Neural cell (in vitro differentiated cells): ENCODE measurements around the gene BMPR1A. TPM values are rescaled to one million over a fixed set of nuclear protein-coding genes. Genes with fewer than 3 reads are reported as not detected.

Source experiments
- H2AFZ ChIP-seq: fragments of 200-600, 300-800 bp; sonication (generic), shearing (Covaris generic); 2 replicates; pipeline ENCODE4 v1.6.0; 2014; ENCODE audit warnings: low read depth, mild to moderate bottlenecking, antibody characterized with exemption, low read length, moderate library complexity
- H3F3A ChIP-seq: fragments of 200-600 bp; shearing (Covaris generic); 2 replicates; pipeline ENCODE4 v1.6.1; 2016; ENCODE audit warnings: mild to moderate bottlenecking, moderate library complexity, mixed read lengths, antibody characterized with exemption, low read length; ENCODE audit not compliant: insufficient read depth, poor library complexity, severe bottlenecking
- H3K27ac ChIP-seq: fragments of 200-600, 300-800 bp; sonication (generic), shearing (Covaris generic); 2 replicates; pipeline ENCODE4 v1.5.1; 2014; ENCODE audit warnings: mild to moderate bottlenecking, low read length, moderate library complexity
- H3K27me3 ChIP-seq: fragments of 300-800, 200-600 bp; sonication (generic), shearing (Covaris generic); 2 replicates; pipeline ENCODE4 v1.6.0; 2014; ENCODE audit warnings: mild to moderate bottlenecking, low read depth, low read length, moderate library complexity; ENCODE audit not compliant: insufficient read depth
- H3K36me3 ChIP-seq: fragments of 300-800, 200-600 bp; sonication (generic), shearing (Covaris generic); 2 replicates; pipeline ENCODE4 v1.5.1; 2014; ENCODE audit warnings: mild to moderate bottlenecking, antibody characterized with exemption, low read length, moderate library complexity; ENCODE audit not compliant: insufficient read depth
- H3K4me2 ChIP-seq: fragments of 300-800, 200-600 bp; sonication (generic), shearing (Covaris generic); 2 replicates; pipeline ENCODE4 v1.6.0; 2014; ENCODE audit warnings: mild to moderate bottlenecking, low read length
- H3K4me3 ChIP-seq: fragments of 300-800, 200-600 bp; sonication (generic), shearing (Covaris generic); 2 replicates; pipeline ENCODE4 v1.5.1; 2014; ENCODE audit warnings: mild to moderate bottlenecking, low read length, moderate library complexity
- H3K79me2 ChIP-seq: fragments of 200-600 bp; shearing (Covaris generic); replicated peaks from 2 replicates; pipeline ENCODE4 v1.6.0; 2014; ENCODE audit warnings: mild to moderate bottlenecking, low read length, moderate library complexity; ENCODE audit not compliant: insufficient read depth
- H3K9ac ChIP-seq: fragments of 300-800, 200-600 bp; sonication (generic), shearing (Covaris generic); 2 replicates; pipeline ENCODE4 v1.6.1; 2016; ENCODE audit warnings: mild to moderate bottlenecking, low read length, mixed read lengths
- H3K9me2 ChIP-seq: fragments of 200-600 bp; shearing (Covaris generic); 2 replicates; pipeline ENCODE4 v1.6.1; 2016; ENCODE audit warnings: mild to moderate bottlenecking, low read length, mixed read lengths; ENCODE audit not compliant: insufficient read depth
- H3K9me3 ChIP-seq: fragments of 200-600, 300-800 bp; sonication (generic), shearing (Covaris generic); 2 replicates; pipeline ENCODE4 v1.6.1; 2016; ENCODE audit warnings: mild to moderate bottlenecking, mixed run types, low read length, moderate library complexity, mixed read lengths
- H4K20me1 ChIP-seq: fragments of 200-600 bp; shearing (Covaris generic); 2 replicates; pipeline ENCODE4 v1.6.1; 2016; ENCODE audit warnings: mild to moderate bottlenecking, mixed run types; ENCODE audit not compliant: insufficient read depth
- EP300 ChIP-seq: fragments of 450-650 bp; conservative IDR thresholded peaks from 2 replicates; pipeline ENCODE4 v1.6.1; 2014; ENCODE audit warnings: antibody characterized with exemption, mild to moderate bottlenecking, moderate library complexity; ENCODE audit not compliant: poor library complexity, severe bottlenecking
- EZH2 ChIP-seq: fragments of 200-600, 300-800 bp; shearing (Covaris generic), sonication (generic); IDR thresholded peaks from 2 replicates; pipeline ENCODE4 v1.6.1; 2014; ENCODE audit warnings: antibody characterized with exemption, low read length, borderline replicate concordance, mild to moderate bottlenecking; ENCODE audit not compliant: insufficient read depth, poor library complexity, severe bottlenecking
- MXI1 ChIP-seq: fragments of 450-650 bp; conservative IDR thresholded peaks from 2 replicates; pipeline ENCODE4 v1.6.1; 2014; ENCODE audit warnings: antibody characterized with exemption, mild to moderate bottlenecking; ENCODE audit not compliant: poor library complexity, severe bottlenecking
- POLR2AphosphoS5 ChIP-seq: IDR thresholded peaks from 2 replicates; pipeline ENCODE4 v1.6.1; 2012
- RAD21 ChIP-seq: fragments of 450-650 bp; conservative IDR thresholded peaks from 2 replicates; pipeline ENCODE4 v1.6.1; 2014; ENCODE audit warnings: antibody characterized with exemption, mild to moderate bottlenecking, moderate library complexity
- SMC3 ChIP-seq: fragments of 450-650 bp; conservative IDR thresholded peaks from 2 replicates; pipeline ENCODE4 v1.6.1; 2014; ENCODE audit warnings: antibody characterized with exemption, mild to moderate bottlenecking, moderate library complexity; ENCODE audit not compliant: poor library complexity
- TAF1 ChIP-seq: IDR thresholded peaks from 2 replicates; pipeline ENCODE4 v1.6.1; 2012; ENCODE audit warnings: low read depth
- polyA plus RNA-seq: library from polyadenylated mRNA; depleted of rRNA; stranded (reverse); fragments of >200 nt; gene quantifications from 2 replicates; pipeline ENCODE4 v1.2.3, GENCODE V29; 2014
- TF ChIP-seq, protein P1 (sequence below): IDR thresholded peaks from 2 replicates; pipeline ENCODE4 v1.6.1; 2012; ENCODE audit warnings: borderline replicate concordance
- TF ChIP-seq, protein P2 (sequence below): fragments of 450-650 bp; IDR thresholded peaks from 2 replicates; pipeline ENCODE4 v1.5.1; 2014; ENCODE audit warnings: antibody characterized with exemption, mild to moderate bottlenecking, moderate library complexity; ENCODE audit not compliant: poor library complexity, severe bottlenecking

The BMPR1A gene
- polyA plus RNA-seq, 1 donor from 2014 or later = 29.9 TPM

DNA sequence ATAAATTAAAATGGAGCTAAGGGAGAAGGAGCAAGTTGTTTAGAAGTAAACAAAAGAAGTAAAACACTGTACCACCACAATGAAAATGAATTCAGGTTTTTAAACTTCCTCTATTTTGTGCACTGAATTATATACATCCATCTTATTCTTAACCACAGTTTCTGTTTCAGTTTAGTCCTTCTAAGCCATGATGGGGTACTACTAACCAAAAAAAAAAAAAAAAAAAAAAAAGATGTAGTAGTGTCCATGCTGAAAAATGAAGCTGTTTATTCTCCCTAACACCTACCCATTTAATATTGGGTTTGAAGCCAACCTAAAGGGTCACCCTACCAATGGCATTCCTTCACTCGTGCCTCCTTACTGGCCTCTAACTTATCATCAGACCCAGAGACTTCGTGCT lies 3.4 kb upstream of the BMPR1A start:
- peaks cover 16% of the 10 kb centered on the region for H3K79me2 ChIP-seq
- no peak overlapping the region for H3K4me2 ChIP-seq
- H3K27me3 ChIP-seq = no peaks in the 10 kb centered on the region
- no peaks in the 10 kb centered on the region for H3K36me3 ChIP-seq
- no peaks in the 10 kb centered on the region for H4K20me1 ChIP-seq
- TF ChIP-seq EP300 = no peak
- no peak for TF ChIP-seq POLR2AphosphoS5
- TF ChIP-seq, protein P1, sequence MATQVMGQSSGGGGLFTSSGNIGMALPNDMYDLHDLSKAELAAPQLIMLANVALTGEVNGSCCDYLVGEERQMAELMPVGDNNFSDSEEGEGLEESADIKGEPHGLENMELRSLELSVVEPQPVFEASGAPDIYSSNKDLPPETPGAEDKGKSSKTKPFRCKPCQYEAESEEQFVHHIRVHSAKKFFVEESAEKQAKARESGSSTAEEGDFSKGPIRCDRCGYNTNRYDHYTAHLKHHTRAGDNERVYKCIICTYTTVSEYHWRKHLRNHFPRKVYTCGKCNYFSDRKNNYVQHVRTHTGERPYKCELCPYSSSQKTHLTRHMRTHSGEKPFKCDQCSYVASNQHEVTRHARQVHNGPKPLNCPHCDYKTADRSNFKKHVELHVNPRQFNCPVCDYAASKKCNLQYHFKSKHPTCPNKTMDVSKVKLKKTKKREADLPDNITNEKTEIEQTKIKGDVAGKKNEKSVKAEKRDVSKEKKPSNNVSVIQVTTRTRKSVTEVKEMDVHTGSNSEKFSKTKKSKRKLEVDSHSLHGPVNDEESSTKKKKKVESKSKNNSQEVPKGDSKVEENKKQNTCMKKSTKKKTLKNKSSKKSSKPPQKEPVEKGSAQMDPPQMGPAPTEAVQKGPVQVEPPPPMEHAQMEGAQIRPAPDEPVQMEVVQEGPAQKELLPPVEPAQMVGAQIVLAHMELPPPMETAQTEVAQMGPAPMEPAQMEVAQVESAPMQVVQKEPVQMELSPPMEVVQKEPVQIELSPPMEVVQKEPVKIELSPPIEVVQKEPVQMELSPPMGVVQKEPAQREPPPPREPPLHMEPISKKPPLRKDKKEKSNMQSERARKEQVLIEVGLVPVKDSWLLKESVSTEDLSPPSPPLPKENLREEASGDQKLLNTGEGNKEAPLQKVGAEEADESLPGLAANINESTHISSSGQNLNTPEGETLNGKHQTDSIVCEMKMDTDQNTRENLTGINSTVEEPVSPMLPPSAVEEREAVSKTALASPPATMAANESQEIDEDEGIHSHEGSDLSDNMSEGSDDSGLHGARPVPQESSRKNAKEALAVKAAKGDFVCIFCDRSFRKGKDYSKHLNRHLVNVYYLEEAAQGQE = no peak
- no peak for TF ChIP-seq SMC3
- no peak for TF ChIP-seq MXI1
- no peak for TF ChIP-seq EZH2
- TF ChIP-seq, protein P2, sequence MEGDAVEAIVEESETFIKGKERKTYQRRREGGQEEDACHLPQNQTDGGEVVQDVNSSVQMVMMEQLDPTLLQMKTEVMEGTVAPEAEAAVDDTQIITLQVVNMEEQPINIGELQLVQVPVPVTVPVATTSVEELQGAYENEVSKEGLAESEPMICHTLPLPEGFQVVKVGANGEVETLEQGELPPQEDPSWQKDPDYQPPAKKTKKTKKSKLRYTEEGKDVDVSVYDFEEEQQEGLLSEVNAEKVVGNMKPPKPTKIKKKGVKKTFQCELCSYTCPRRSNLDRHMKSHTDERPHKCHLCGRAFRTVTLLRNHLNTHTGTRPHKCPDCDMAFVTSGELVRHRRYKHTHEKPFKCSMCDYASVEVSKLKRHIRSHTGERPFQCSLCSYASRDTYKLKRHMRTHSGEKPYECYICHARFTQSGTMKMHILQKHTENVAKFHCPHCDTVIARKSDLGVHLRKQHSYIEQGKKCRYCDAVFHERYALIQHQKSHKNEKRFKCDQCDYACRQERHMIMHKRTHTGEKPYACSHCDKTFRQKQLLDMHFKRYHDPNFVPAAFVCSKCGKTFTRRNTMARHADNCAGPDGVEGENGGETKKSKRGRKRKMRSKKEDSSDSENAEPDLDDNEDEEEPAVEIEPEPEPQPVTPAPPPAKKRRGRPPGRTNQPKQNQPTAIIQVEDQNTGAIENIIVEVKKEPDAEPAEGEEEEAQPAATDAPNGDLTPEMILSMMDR = no peak
- no peak for TF ChIP-seq TAF1
- TF ChIP-seq RAD21 = no peak
- H3K9me2 ChIP-seq = no peaks in the 10 kb centered on the region
- H3K4me3 ChIP-seq = no peak overlapping the region
- H3F3A ChIP-seq = no peaks in the 10 kb centered on the region
- no peak overlapping the region for H3K27ac ChIP-seq
- H3K9ac ChIP-seq = no peak overlapping the region
- H2AFZ ChIP-seq = no peak overlapping the region
- no peaks in the 10 kb centered on the region for H3K9me3 ChIP-seq

DNA sequence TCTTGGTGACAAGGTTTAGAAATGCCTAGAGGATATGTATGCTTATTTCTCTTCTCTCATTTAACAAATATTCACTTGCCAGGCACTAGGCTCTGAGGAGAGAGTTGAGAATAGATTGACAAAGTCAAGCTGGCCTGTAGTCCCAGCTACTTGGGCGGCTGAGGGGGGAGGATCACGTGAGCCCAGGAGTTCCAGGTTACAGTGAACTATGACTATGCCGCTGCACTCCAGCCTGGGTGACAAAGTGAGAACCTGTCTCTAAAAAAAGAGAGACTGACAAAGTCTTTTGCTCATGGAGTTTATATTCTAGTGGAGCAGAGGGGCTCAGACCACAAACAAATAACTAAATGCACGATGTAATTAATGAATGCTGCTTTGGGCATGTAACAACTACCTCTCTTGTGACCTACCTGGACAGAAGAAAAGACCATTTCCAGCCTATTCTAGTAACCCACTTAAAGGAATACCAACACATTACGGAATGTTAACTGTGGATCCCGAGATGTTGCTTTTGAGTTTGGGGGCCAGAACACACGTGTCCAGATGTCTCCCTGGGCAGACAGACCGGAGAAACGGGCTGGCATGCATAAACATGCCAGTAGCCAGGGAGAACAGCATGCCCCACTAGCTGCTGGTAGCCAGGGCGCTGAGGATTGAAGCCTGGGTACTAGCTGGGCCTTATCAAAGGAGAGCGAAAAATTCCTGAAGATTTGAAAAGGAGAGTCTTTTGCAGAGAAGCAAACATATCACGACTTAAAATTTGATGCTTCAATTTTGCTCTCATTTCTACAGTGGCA lies 2.6 kb upstream of the BMPR1A start:
- Histone ChIP-seq H3K27ac (no peak overlapping the region), H3K4me3 (peak overlapping the region; percentile 93), H3K9ac (no peak overlapping the region), H3K4me2 (no peak overlapping the region), H3K79me2 (peaks cover 24% of the 10 kb centered on the region), H4K20me1 (no peaks in the 10 kb centered on the region), H3K9me3 (no peaks in the 10 kb centered on the region), H3K27me3 (no peaks in the 10 kb centered on the region), H2AFZ (no peak overlapping the region), H3K36me3 (no peaks in the 10 kb centered on the region), H3K9me2 (no peaks in the 10 kb centered on the region), H3F3A (no peaks in the 10 kb centered on the region)
- TF ChIP-seq EZH2 (no peak), RAD21 (no peak), EP300 (no peak), TAF1 (no peak), POLR2AphosphoS5 (no peak), MXI1 (no peak), SMC3 (no peak)
- TF ChIP-seq, protein P2 = no peak
- TF ChIP-seq, protein P1 = no peak
